Stimulated activated CD8-positive, alpha-beta memory T cell treated with anti-CD3 and anti-CD28 coated beads, Interleukin-4, amount 100 ng/mL, for 4 hours (primary cell): Measurements from ENCODE around the gene RRP7A.
"Not testable (repeated sequence)": the region's sequence is repeated elsewhere in the genome, so short reads cannot be mapped to it uniquely, and the experiment has no call there.

Experiments
- DNase-seq, 2 donors: peaks; one replicate each; pipeline ENCODE4 v3.0.0-alpha.2; 2020; ENCODE audit warnings: low read depth in 2 of 2, low spot score in 1 of 2

RRP7A gene

DNA sequence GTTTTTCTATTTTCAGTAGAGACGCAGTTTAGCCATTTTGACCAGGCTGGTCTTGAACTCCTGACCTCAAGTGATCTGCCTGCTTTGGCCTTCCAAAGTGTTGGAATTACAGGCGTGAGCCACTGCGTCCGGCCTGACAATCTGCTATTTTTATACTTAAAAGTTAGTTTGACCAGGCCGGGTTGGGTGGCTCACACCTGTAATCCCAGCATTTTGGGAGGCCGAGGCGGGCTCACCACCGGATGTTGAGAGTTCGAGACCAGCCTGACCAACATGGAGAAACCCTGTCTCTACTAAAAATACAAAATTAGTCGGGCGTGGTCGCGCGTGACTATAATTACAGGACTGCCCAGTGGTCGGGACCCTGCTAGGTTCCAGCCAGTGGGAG, 19.8 kb downstream of the RRP7A start:
- DNase-seq, result not testable (repeated sequence)

DNA sequence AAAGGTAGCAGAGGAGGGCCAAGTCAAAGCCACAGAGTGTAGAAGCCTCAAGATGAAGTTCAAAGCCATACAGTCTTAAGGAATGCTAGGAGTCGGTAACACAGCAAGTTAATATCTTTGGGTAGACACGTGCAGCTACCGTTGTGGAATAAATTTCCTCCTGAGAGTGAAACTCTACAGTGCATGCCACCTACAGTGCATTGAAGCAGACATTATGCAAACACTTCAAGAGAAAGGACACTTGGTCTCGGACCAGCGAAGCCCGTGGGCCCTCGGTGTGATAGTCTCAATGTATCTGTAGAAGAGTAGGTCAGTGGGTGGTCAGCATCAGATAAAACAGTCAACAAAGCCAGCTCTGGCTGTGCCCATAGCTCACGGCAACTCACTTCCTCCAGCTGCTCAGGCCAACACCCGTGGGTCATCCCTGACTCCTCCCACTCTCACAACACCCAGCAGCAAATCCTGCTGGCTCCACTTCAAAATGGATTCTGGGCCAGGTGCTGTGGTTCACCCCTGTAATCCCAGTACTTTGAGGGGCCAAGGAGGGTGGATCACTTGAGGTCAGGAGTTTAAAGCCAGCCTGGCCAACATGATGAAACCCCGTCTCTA, 24.0 kb downstream of the RRP7A start:
- DNase-seq, result not testable (repeated sequence)

DNA sequence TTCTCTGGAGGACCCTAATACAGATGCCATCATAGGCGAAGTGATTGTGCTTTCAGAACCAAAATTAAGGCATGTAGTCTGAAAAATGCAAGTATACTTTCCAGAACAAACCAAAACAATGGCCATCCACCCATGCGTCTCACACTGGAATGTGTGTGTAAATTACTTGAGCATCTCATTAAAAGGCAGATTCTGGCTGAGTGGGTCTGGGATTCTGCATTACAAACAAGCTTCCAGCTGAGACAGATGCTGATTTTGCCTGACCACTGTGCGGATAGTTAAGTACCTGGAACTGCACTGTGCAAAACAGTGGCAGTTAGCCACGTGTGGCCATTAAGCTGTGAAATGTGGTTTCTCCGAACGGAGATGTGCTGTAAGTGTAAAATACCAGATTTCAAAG, 26.2 kb downstream of the RRP7A start:
- no peak for DNase-seq

DNA sequence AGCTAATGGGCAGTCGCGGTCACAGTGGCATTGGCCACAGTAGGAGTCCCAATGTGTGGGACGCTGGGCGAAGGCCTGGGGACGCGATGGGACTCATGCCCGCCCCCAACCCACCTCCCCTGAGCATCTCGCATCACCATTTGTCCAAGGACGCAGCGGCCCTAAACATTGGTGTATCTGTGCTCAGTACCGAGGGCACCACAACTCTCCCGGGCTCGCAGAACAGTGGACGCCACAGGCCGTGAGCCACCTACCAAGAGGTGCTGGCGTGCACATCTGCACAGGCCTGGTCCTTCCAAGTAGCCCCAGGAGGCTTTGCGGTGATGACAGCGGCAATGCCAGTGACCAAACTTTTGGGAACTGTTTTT, 27.3 kb downstream of the RRP7A start:
- DNase-seq, result no peak

DNA sequence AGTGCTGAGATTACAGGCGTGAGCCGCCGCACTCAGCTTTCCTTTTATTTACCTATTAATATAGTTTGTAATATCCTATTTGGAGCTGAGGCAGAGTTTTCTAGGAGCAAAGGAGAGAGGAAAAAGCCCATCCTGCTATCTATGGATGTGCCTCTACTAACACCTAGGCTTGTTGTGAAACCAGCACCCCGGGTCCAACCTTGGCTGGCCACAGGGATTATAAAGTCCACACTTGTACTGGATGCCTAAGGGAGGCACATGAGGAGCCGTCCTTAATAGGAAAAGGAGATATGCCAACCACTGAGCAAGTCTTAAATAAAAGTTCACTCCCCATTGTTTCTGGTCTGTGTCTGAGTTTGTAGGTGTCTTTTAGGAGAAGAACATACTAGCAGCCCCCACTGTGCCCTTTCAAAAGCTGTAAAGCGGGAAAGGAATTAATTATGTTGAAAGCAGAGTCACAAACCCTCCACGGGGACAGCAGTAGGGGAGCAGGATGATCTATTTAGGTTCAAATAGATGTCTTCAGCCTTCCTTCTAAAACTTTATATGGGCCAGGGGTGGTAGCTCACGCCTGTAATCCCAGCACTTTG, 29.3 kb downstream of the RRP7A start:
- no peak for DNase-seq

DNA sequence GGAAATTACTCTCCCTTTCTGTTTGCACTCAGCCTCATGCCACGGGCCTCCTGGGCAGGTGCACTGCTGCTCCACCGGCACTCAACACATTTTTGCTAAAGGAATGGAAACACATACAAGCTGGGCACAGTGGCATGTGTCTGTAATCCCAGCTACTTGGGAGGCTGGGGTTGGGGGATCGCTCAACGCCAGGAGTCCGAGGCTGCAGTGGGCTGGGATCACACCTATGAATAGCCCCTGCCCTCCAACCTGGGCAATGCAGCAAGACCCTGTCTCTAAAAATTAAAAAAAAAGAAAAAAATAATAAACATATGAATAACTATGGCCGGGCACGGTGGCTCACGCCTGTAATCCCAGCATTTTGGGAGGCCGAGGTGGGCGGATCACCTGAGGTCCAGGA, 30.6 kb downstream of the RRP7A start:
- DNase-seq, result no peak

DNA sequence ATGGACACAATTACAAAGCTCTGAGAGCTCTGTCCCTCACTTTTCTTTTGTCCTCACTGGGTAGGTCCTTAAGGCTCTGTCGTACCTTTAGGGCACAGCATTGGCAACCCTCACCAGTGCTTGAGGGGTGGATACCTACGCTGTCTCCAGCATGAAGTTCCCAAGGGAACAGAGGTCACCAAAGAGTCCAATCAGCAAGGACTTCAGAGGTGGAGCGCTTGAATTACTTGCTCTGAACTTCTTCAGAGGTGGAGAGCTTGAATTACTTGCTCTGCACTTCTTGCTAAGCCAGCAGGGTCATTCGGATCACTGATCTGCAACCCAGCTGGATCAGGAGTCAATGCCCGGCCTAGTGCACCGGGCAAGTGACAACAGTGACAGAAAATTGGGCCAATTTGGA, 35.1 kb downstream of the RRP7A start:
- DNase-seq, result no peak

DNA sequence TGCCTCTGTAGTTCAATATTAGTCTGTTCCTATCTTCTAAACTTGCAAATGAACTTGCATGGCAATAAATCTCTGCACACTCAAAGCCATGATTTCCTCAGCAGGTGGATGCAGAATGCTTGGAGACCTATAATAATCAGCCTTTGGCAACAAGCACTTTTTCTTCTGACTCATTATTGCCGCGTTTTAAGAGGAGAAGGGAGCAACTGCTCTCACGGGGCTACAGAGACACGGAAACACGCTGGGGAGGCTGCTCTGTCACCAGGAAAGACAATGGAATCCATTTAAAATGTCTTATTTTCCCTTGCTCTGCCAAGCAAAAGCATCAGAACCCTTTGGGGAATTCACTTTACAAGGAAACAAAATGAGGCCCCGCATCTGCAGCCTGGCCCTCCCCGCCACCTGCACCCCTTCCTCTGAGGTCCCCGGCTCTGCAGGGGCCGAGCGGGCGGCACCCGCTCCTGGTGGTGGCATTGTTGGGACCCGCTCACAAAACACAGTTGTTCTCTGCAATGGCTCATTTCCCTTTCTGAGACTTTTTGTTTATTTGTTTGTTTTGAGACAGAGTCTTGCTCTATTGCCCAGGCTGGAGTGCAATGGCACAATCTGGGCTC, 35.9 kb downstream of the RRP7A start:
- not testable (repeated sequence) for DNase-seq

DNA sequence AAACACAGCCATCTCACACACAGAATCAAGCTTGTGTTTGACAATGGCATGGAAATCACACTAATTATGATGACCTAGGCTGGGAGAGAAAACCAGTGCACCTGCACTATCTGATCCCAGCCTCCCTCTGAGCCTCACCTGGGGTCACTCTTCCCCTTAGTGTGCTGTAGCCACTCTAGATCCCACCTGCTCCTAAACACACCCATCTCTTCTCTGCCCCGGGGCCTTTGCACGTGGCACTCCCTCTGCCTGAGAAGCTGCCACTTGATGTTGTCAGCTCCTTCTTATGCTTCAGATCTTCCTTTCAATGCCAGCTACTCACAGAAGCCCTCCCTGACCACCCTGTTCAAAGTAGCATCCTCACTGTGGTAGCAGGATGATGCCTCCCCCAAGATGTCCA, 44.5 kb downstream of the RRP7A start:
- no peak for DNase-seq

DNA sequence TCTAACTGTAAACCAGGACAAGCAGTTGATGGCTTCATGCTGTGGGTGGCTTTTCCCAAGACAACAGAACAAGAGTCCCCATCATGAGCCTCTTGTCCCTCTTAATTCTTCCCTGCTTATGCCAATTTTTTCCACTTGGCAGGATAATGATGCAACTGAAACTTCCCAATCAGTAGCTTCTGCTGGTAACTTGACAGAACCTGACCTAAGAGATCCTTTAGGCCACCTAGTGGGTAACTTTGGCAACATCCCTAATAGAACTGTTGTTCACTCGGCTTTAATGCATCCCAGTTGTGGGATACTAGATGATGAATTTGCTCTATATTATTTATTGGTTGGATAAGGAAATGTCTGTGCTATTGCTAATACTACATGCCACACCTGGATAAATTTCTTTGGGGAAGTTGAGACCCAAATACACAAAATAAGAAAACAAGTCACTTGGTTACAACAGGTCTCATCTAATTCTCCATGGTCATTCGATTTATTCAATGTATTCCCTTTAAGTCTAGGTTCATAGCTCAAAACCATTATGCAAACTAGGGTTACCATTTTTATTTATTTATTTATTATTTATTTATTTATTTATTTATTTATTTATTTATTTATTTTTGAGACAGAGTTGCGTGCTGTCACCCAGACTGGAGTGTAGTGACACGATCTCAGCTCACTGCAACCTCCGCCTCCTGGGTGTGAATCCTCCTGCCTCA, 46.0 kb downstream of the RRP7A start:
- DNase-seq, result no peak

DNA sequence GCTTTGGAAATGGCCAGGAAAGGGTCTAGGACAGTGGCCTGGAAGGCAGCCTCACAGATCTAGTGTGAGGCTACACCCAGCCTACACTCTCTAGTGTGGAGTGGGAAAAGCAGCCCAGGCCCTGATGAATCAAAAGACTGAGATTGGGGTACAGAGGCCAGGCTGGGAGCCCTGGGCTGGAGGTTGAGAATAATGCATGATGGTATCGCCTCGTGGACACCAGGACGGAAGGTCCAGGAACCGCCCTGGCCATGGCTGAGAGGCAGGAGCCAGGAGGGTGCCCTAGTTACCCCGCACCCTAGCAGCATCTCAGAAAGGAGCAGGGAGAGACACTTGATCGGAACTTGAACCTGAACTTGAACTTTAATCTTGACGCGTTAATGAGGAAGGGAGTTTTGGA, 46.9 kb downstream of the RRP7A start:
- no peak for DNase-seq

DNA sequence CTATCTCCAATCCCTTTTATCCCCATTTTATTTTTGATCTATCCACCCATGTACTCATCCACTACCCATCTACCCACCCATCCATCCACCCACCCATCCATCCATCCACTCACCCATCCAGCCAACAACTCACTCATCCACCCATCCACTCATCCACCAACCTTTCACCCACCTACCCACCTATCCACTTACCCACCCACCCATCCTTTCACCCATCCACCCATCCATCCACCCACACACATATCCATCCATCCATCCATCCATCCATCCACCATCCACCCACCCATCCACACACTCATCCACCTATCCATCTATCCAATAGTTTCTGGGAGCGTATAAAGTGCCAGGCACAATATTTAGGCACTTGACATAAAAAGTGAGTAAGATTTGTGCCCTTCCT, 48.2 kb downstream of the RRP7A start:
- no peak for DNase-seq

DNA sequence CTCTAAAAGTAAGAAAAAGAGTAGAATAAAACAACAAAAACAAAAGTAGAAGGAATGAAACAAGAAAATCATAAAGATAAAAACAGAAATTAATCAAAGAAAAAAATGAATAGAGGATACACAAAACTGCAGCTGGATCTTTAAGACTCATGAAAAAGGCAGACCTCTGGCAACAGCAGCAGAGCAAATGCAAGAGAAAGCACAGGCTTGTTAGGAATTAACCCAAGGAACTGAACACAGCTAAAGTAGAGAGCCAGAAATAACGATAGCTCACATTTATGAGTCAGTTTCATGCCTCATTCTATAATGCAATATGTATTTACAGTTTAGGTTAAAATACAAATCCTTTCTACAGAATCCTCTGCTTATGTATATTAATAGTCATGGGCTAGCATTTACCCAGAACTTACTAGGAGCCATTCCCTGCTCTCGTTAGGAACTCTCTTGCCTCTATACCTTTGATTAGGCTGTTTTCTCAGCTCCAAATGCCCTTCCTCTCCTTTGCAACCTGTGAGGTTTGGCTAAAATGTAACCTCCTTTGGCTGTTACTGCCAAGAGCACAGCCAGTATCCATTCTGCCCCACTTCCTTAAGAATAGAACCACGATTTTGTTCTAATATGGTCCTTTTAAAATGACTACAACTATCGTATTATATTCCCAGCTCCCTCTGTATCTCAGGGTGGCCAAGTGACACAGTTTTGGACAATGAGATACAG, 49.1 kb downstream of the RRP7A start:
- no peak for DNase-seq

DNA sequence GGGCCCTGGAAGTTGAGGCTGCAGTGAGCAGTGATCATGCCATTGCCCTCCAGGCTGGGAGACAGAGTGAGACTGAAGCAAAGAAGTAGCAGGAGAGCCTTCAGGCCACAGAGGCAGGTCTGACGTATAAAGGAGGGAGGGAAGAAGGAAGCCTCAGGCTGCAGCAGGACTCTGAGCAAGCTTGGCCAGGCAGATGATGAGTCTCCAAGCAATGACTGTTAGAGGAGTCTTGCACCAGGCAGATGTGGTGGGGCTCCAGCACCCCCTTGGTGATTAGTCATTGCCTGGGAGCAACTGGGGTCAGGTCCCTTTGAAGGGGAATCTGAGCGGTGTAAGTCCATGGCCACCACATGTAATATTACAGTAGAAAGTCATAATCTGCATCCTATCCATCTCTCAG, 50.8 kb downstream of the RRP7A start:
- no peak for DNase-seq

DNA sequence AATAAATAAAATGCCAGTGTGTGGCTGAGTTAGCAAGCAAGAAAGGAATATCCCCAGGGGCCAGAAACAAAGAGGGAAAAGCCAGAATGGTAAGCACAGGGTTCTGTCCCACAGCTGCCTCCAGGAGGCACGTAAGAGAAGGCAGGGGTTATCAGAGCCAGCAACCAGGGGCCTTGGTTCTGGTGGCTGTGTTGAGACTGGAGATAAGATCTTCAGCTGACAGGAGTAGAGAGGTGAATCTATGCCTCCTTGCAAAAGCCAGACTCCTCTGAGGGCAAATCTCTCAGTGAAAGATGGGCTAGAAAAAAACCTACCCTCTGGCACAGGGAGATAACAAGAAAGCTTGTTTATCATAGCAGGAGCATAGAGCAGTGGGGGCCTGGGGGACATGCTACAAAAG, 57.6 kb downstream of the RRP7A start:
- no peak for DNase-seq

DNA sequence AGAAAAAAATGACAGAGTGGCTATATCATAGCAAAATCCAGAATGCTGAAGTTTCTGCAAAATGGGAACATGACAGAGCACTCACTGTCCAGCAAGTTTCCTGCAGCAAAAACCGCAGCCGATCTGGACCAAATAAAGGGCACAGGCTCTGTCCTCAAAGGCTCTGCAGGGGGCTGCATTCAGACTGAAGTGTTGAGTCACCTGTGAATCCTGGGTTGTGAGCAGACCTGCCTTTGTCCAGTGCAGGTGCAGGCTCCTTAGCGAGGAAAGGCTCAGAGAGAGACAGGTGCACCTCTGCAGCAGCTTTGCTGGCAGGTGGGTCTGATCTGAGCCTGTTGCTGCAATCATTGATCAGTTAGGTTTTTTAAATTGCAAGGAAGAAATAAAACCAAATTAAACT, 58.1 kb downstream of the RRP7A start:
- DNase-seq, result no peak
